ENCODE data around the gene TXNL1.

DNA sequence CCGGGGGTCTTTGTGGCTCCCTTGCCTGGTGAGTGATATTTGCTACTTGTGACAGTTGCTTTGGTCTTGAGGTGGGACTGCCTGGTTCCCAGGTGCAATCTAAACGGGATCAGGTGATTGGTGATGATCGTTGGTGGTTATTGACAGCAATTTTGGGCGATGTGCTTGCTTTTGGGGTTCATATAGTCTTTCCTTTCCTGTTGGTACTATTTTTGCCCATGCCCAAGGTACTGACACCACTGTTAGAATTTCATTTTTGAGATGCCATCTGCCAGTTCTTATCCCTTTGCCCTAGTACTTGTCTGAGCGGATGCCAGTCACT is 13.3 kb upstream of the TXNL1 start:
- TF ChIP-seq, protein P1, sequence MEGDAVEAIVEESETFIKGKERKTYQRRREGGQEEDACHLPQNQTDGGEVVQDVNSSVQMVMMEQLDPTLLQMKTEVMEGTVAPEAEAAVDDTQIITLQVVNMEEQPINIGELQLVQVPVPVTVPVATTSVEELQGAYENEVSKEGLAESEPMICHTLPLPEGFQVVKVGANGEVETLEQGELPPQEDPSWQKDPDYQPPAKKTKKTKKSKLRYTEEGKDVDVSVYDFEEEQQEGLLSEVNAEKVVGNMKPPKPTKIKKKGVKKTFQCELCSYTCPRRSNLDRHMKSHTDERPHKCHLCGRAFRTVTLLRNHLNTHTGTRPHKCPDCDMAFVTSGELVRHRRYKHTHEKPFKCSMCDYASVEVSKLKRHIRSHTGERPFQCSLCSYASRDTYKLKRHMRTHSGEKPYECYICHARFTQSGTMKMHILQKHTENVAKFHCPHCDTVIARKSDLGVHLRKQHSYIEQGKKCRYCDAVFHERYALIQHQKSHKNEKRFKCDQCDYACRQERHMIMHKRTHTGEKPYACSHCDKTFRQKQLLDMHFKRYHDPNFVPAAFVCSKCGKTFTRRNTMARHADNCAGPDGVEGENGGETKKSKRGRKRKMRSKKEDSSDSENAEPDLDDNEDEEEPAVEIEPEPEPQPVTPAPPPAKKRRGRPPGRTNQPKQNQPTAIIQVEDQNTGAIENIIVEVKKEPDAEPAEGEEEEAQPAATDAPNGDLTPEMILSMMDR (IDR thresholded peaks at IDR 0.05) = no peak
- TF ChIP-seq POLR2A (IDR thresholded peaks at IDR 0.05) = no peak
